ENCODE data around the gene DUSP9.

DNA sequence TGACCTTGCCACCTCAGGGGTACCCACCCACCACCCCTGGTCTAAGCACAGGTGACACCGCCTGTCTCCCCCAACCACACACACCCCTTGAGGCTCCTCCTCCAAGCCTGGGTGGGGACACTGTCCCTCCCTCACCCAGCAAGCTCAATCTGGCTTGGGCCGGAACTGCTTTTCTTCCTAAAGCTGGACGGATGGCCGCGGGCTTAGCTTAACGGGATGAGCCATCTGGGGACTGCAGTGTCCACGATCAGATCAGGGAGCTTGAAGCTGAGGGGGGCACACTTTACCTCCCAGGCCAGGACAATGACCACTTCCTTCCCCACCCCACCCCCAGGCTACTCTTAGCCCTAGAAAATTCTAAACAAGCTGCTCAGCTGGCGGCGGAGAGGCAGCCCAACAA, 39.7 kb downstream of the DUSP9 start:
- TF ChIP-seq, protein P1, sequence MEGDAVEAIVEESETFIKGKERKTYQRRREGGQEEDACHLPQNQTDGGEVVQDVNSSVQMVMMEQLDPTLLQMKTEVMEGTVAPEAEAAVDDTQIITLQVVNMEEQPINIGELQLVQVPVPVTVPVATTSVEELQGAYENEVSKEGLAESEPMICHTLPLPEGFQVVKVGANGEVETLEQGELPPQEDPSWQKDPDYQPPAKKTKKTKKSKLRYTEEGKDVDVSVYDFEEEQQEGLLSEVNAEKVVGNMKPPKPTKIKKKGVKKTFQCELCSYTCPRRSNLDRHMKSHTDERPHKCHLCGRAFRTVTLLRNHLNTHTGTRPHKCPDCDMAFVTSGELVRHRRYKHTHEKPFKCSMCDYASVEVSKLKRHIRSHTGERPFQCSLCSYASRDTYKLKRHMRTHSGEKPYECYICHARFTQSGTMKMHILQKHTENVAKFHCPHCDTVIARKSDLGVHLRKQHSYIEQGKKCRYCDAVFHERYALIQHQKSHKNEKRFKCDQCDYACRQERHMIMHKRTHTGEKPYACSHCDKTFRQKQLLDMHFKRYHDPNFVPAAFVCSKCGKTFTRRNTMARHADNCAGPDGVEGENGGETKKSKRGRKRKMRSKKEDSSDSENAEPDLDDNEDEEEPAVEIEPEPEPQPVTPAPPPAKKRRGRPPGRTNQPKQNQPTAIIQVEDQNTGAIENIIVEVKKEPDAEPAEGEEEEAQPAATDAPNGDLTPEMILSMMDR (IDR thresholded peaks at IDR 0.05), result no peak
- no peak for TF ChIP-seq EZH2phosphoT487 (IDR thresholded peaks at IDR 0.05)
